A673 (cell line): ENCODE results near the gene POU2F3. TPM values are rescaled to one million over a fixed set of nuclear protein-coding genes. Genes with fewer than 3 reads are reported as not detected.

ENCODE experiments used
- BruUV-seq: library from RNA; stranded (reverse); fragments of 400-500 nt; replicated peaks from 2 replicates; lab custom pipeline; 2021; lab: Mats Ljungman, UMichigan
- CTCF ChIA-PET: fragments of 300-600 bp; sonication (Branson Sonifier 250); formaldehyde crosslinking; loops from one replicate; lab custom pipeline; 2022; ENCODE audit warnings: antibody characterized with exemption; lab: Charles Lee
- POLR2A ChIA-PET: fragments of 300-600 bp; sonication (Branson Sonifier 250); formaldehyde crosslinking; loops from one replicate; lab custom pipeline; 2022; ENCODE audit warnings: antibody characterized with exemption; ENCODE audit not compliant: low non-redundant PET; lab: Charles Lee
- DNase-seq: peaks from one replicate; pipeline ENCODE4 v3.0.0-alpha.2; 2015; ENCODE audit warnings: low spot score
- H3K27ac ChIP-seq: fragments of 200-600 bp; sonication (generic); 2 replicates; pipeline ENCODE4 v1.5.1; 2016; ENCODE audit warnings: mixed run types, low read depth, mild to moderate bottlenecking, mixed read lengths, antibody characterized with exemption, low read length; ENCODE audit not compliant: poor library complexity, severe bottlenecking
- H3K27me3 ChIP-seq: fragments of 200-600 bp; sonication (generic); replicated peaks from 2 replicates; pipeline ENCODE4 v1.6.1; 2017; ENCODE audit warnings: mixed run types, low read depth, mild to moderate bottlenecking, mixed read lengths, antibody characterized with exemption, low read length; ENCODE audit not compliant: insufficient read depth, poor library complexity
- H3K36me3 ChIP-seq: fragments of 200-600 bp; sonication (generic); 2 replicates; pipeline ENCODE4 v1.6.1; 2016; ENCODE audit warnings: mixed run types, mild to moderate bottlenecking, mixed read lengths, antibody characterized with exemption, low read length; ENCODE audit not compliant: insufficient read depth, poor library complexity, severe bottlenecking
- H3K4me1 ChIP-seq: fragments of 200-600 bp; sonication (generic); 2 replicates; pipeline ENCODE4 v1.6.1; 2017; ENCODE audit warnings: mixed run types, mild to moderate bottlenecking, mixed read lengths, antibody characterized with exemption, low read length; ENCODE audit not compliant: insufficient read depth, poor library complexity, severe bottlenecking
- H3K4me3 ChIP-seq: fragments of 200-600 bp; sonication (generic); 2 replicates; pipeline ENCODE4 v1.5.1; 2016; ENCODE audit warnings: low read depth, mixed run types, mild to moderate bottlenecking, mixed read lengths, low read length; ENCODE audit not compliant: poor library complexity, severe bottlenecking
- H3K9me3 ChIP-seq: fragments of 200-600 bp; sonication (generic); 2 replicates; pipeline ENCODE4 v1.6.1; 2016; ENCODE audit warnings: mixed run types, low read depth, mild to moderate bottlenecking, mixed read lengths, antibody characterized with exemption, low read length; ENCODE audit not compliant: poor library complexity, severe bottlenecking
- CTCF ChIP-seq: fragments of 300-800, 200-600 bp; sonication (generic); conservative IDR thresholded peaks from 2 replicates; pipeline ENCODE4 v1.5.1; 2017; ENCODE audit warnings: low read depth, mild to moderate bottlenecking, antibody characterized with exemption, low read length, moderate library complexity, mixed read lengths
- EZH2 ChIP-seq: fragments of 200-600 bp; sonication (generic); IDR thresholded peaks from 2 replicates; pipeline ENCODE4 v1.6.1; 2017; ENCODE audit warnings: borderline replicate concordance, low read depth, mild to moderate bottlenecking, mixed read lengths, antibody characterized with exemption, low read length; ENCODE audit not compliant: poor library complexity, severe bottlenecking
- intact Hi-C: fragments of 100-400 bp; cut with micrococcal nuclease; formaldehyde crosslinking; loops from one replicate; pipeline ENCODE4 v1.10.0; 2022; ENCODE audit not compliant: unreplicated experiment
- total RNA-seq: library from RNA; stranded (reverse); gene quantifications from 2 replicates; pipeline ENCODE4 v1.2.3, GENCODE V29; 2021

The POU2F3 gene
- total RNA-seq, 1 experiment from 2014 or later: not detected

GRCh38 chr11:120227228-120227852, 12.6 kb upstream of the POU2F3 start:
- Histone ChIP-seq H3K4me3 (no peak overlapping the region), H3K36me3 (no peaks in the 10 kb centered on the region), H3K9me3 (no peaks in the 10 kb centered on the region), H3K27ac (no peak overlapping the region), H3K27me3 (no peaks in the 10 kb centered on the region), H3K4me1 (peaks cover 6% of the 10 kb centered on the region)
- no peak for DNase-seq
- no TSS peak for BruUV-seq
- no peak for TF ChIP-seq EZH2
- no peak for TF ChIP-seq CTCF
- POLR2A ChIA-PET: no interaction called here
- CTCF ChIA-PET: no interaction called here
- intact Hi-C loops: no loop called here

- Histone ChIP-seq H3K9me3 (no peaks in the 10 kb centered on the region), H3K4me1 (peaks cover 6% of the 10 kb centered on the region), H3K27ac (no peak overlapping the region), H3K4me3 (no peak overlapping the region), H3K36me3 (no peaks in the 10 kb centered on the region), H3K27me3 (no peaks in the 10 kb centered on the region)
- intact Hi-C loops: loop anchor here (1.0 kb wide), 1 partner anchor 57 kb away; no protein-coding TSS in a partner anchor
- no peak for DNase-seq
- ChIA-PET CTCF (interaction anchor here (0.7 kb wide), 1 partner anchor 80 kb away, joined by 3 read pairs; no protein-coding TSS in a partner anchor), POLR2A (no interaction called here)
- no peak for TF ChIP-seq EZH2
- TF ChIP-seq CTCF: peak; percentile 43
- BruUV-seq: no TSS peak
Observed at GRCh38 chr11:120228794-120229384, 11.1 kb upstream of the POU2F3 start.

- intact Hi-C loops: loop anchor here (1.0 kb wide), 1 partner anchor 57 kb away; no protein-coding TSS in a partner anchor
- no peak overlapping the region for H3K27ac ChIP-seq
- DNase-seq: no peak
- H3K36me3 ChIP-seq: no peaks in the 10 kb centered on the region
- no peaks in the 10 kb centered on the region for H3K9me3 ChIP-seq
- ChIA-PET CTCF (interaction anchor here (0.7 kb wide), 1 partner anchor 80 kb away, joined by 3 read pairs; no protein-coding TSS in a partner anchor), POLR2A (no interaction called here)
- BruUV-seq: TSS peak; percentile 37
- TF ChIP-seq CTCF: peak; percentile 73
- no peak for TF ChIP-seq EZH2
- H3K4me3 ChIP-seq: no peak overlapping the region
- H3K4me1 ChIP-seq: peaks cover 6% of the 10 kb centered on the region
- H3K27me3 ChIP-seq: no peaks in the 10 kb centered on the region
Observed at GRCh38 chr11:120229451-120230424, 10.2 kb upstream of the POU2F3 start.
